PC-9 (cell line): ENCODE results near the gene SMC2. TPM values are rescaled to one million over a fixed set of nuclear protein-coding genes. Genes with fewer than 3 reads are reported as not detected.

ENCODE experiments used
- BruUV-seq: library from RNA; stranded (reverse); fragments of 400-500 nt; replicated peaks from 2 replicates; lab custom pipeline; 2021; lab: Mats Ljungman, UMichigan
- CTCF ChIA-PET: fragments of 300-600 bp; sonication (Branson Sonifier 250); formaldehyde crosslinking; loops from one replicate; lab custom pipeline; 2022; ENCODE audit warnings: antibody characterized with exemption; lab: Charles Lee
- POLR2A ChIA-PET: fragments of 300-600 bp; sonication (Branson Sonifier 250); formaldehyde crosslinking; loops from one replicate; lab custom pipeline; 2022; ENCODE audit warnings: antibody characterized with exemption; ENCODE audit not compliant: unreplicated experiment; lab: Charles Lee
- DNase-seq, 2 experiments: peaks; one replicate each; pipeline versions ENCODE4 v3.0.0 to v3.0.0-alpha.2; 2015 to 2022; ENCODE audit warnings: mixed read lengths in 1 of 2
- H2AFZ ChIP-seq: fragments of 200-600 bp; sonication (generic); 2 replicates; pipeline ENCODE4 v1.8.1; 2017; ENCODE audit warnings: antibody characterized with exemption
- H3F3A ChIP-seq: fragments of 200-600 bp; sonication (generic); 2 replicates; pipeline ENCODE4 v1.8.1; 2017; ENCODE audit warnings: antibody characterized with exemption, mild to moderate bottlenecking, low read depth; ENCODE audit not compliant: insufficient read depth
- H3K27ac ChIP-seq: fragments of 200-600 bp; sonication (generic); 2 replicates; pipeline ENCODE4 v1.6.1; 2016; ENCODE audit warnings: mixed run types
- H3K27me3 ChIP-seq: fragments of 200-600 bp; sonication (generic); 2 replicates; pipeline ENCODE4 v1.6.1; 2016; ENCODE audit warnings: low read depth, mixed run types; ENCODE audit not compliant: insufficient read depth
- H3K36me3 ChIP-seq: fragments of 200-600 bp; sonication (generic); 2 replicates; pipeline ENCODE4 v1.6.1; 2016; ENCODE audit warnings: low read depth, mixed run types
- H3K4me1 ChIP-seq: fragments of 200-600 bp; sonication (generic); replicated peaks from 2 replicates; pipeline ENCODE4 v1.6.1; 2016; ENCODE audit warnings: mixed run types; ENCODE audit not compliant: insufficient read depth
- H3K4me2 ChIP-seq: fragments of 200-600 bp; sonication (generic); 2 replicates; pipeline ENCODE4 v1.6.1; 2017; ENCODE audit warnings: mixed run types
- H3K4me3 ChIP-seq: fragments of 200-600 bp; sonication (generic); 2 replicates; pipeline ENCODE4 v1.6.1; 2016; ENCODE audit warnings: mixed run types
- H3K79me2 ChIP-seq: fragments of 200-600 bp; sonication (generic); 2 replicates; pipeline ENCODE4 v1.6.1; 2017; ENCODE audit warnings: low read depth, mixed run types
- H3K9me2 ChIP-seq: fragments of 200-600 bp; sonication (generic); 2 replicates; pipeline ENCODE4 v1.8.1; 2017; ENCODE audit warnings: mild to moderate bottlenecking; ENCODE audit not compliant: insufficient read depth
- H3K9me3 ChIP-seq: fragments of 200-600 bp; sonication (generic); 2 replicates; pipeline ENCODE4 v1.8.1; 2016; ENCODE audit warnings: low read depth; ENCODE audit not compliant: insufficient read depth
- H4K20me1 ChIP-seq: fragments of 200-600 bp; sonication (generic); 2 replicates; pipeline ENCODE4 v1.8.1; 2017; ENCODE audit not compliant: insufficient read depth
- EZH2 ChIP-seq: fragments of 200-600 bp; sonication (generic); IDR thresholded peaks from 2 replicates; pipeline ENCODE4 v1.8.0; 2017; ENCODE audit warnings: antibody characterized with exemption, low read depth
- intact Hi-C: fragments of 100-400 bp; cut with micrococcal nuclease; formaldehyde crosslinking; loops from one replicate; pipeline ENCODE4 v1.10.0; 2022; ENCODE audit not compliant: unreplicated experiment
- total RNA-seq: library from RNA; stranded (reverse); gene quantifications from 2 replicates; pipeline ENCODE4 v1.2.3, GENCODE V29; 2021
- TF ChIP-seq, protein P1 (sequence below): fragments of 200-600 bp; sonication (generic); conservative IDR thresholded peaks from 2 replicates; pipeline ENCODE4 v1.6.1; 2017; ENCODE audit warnings: mixed run types, antibody characterized with exemption, mild to moderate bottlenecking, moderate library complexity

Gene SMC2
- total RNA-seq, 1 experiment from 2014 or later: 40.5 TPM

DNA sequence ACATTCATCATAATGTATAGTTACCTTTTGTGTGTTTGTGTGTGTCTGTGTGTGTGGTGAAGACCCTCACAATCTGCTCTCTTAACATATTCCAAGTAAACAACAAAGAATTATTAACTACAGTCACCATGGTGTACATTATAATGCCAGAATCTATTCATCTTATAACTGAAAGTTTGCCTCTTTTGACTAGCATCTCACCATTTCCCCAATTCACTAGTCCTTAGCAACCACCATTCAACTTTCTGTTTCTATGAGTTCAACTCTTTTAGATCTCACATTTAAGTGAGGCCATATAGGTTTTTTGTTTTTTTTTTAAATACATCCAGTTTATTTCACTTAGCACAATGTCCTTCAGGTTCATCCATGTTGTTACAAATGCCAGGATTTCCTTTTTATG is 83.6 kb downstream of the SMC2 start:
- Histone ChIP-seq H3K4me3 (no peak overlapping the region), H3K36me3 (no peaks in the 10 kb centered on the region), H3K9me3 (no peaks in the 10 kb centered on the region), H3F3A (no peaks in the 10 kb centered on the region), H3K9me2 (no peaks in the 10 kb centered on the region), H2AFZ (no peak overlapping the region), H4K20me1 (no peaks in the 10 kb centered on the region), H3K4me1 (no peaks in the 10 kb centered on the region), H3K27ac (no peak overlapping the region), H3K4me2 (no peak overlapping the region), H3K27me3 (no peaks in the 10 kb centered on the region), H3K79me2 (no peaks in the 10 kb centered on the region)
- ChIA-PET POLR2A (no interaction called here), CTCF (no interaction called here)
- no TSS peak for BruUV-seq
- TF ChIP-seq, protein P1, sequence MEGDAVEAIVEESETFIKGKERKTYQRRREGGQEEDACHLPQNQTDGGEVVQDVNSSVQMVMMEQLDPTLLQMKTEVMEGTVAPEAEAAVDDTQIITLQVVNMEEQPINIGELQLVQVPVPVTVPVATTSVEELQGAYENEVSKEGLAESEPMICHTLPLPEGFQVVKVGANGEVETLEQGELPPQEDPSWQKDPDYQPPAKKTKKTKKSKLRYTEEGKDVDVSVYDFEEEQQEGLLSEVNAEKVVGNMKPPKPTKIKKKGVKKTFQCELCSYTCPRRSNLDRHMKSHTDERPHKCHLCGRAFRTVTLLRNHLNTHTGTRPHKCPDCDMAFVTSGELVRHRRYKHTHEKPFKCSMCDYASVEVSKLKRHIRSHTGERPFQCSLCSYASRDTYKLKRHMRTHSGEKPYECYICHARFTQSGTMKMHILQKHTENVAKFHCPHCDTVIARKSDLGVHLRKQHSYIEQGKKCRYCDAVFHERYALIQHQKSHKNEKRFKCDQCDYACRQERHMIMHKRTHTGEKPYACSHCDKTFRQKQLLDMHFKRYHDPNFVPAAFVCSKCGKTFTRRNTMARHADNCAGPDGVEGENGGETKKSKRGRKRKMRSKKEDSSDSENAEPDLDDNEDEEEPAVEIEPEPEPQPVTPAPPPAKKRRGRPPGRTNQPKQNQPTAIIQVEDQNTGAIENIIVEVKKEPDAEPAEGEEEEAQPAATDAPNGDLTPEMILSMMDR: no peak
- no peak for TF ChIP-seq EZH2
- DNase-seq: no peak
- intact Hi-C loops: loop anchor here (1.0 to 5.0 kb wide), 2 partner anchors 209 to 505 kb away; no protein-coding TSS in a partner anchor
